Naive thymus-derived CD4-positive, alpha-beta T cell (primary cell): ENCODE results near the gene EZH1. TPM values are rescaled to one million over a fixed set of nuclear protein-coding genes. Genes with fewer than 3 reads are reported as not detected.
"Not testable (repeated sequence)": the region's sequence is repeated elsewhere in the genome, so short reads cannot be mapped to it uniquely, and the experiment has no call there.

ENCODE experiments used
- ATAC-seq: fragments of 150-1000 bp; cut with Tn5 transposase; 2 replicates; pipeline ENCODE4 v1.10.0; 2021; ENCODE audit warnings: mild to moderate bottlenecking, moderate library complexity
- CTCF ChIA-PET: fragments of 350-600 bp; sonication (Branson Sonifier 250); formaldehyde crosslinking; loops from one replicate; lab custom pipeline; 2021; ENCODE audit warnings: antibody characterized with exemption; lab: Charles Lee
- POLR2A ChIA-PET: fragments of 350-600 bp; sonication (Branson Sonifier 250); formaldehyde crosslinking; loops from one replicate; lab custom pipeline; 2021; ENCODE audit warnings: antibody characterized with exemption, inconsistent platforms; lab: Charles Lee
- DNase-seq, 9 donors: peaks; one replicate each; pipeline versions ENCODE4 v3.0.0 to v3.0.0-alpha.2; 2020 to 2022; ENCODE audit warnings: mixed read lengths in 1 of 9
- H3K27ac ChIP-seq: one replicate; pipeline ENCODE4 v1.7.0; 2013; ENCODE audit warnings: mild to moderate bottlenecking, low read depth, low read length, moderate library complexity
- H3K27me3 ChIP-seq, 2 donors: one replicate each; pipeline ENCODE4 v1.7.0; 2013; ENCODE audit warnings: low read length in 2 of 2, mild to moderate bottlenecking in 2 of 2, moderate library complexity in 2 of 2; ENCODE audit not compliant: control insufficient read depth in 2 of 2, insufficient read depth in 2 of 2
- H3K36me3 ChIP-seq, 3 experiments: 1 replicate in 2 of 3; 2 replicates in 1 of 3; pipeline ENCODE4 v1.7.0; 2013; ENCODE audit warnings: low read length in 3 of 3, mild to moderate bottlenecking in 3 of 3, moderate library complexity in 1 of 3; ENCODE audit not compliant: insufficient read depth in 3 of 3, control insufficient read depth in 2 of 3
- H3K4me1 ChIP-seq, 2 donors: one replicate each; pipeline ENCODE4 v1.7.0; 2013; ENCODE audit warnings: low read length in 2 of 2, mild to moderate bottlenecking in 2 of 2, moderate library complexity in 1 of 2; ENCODE audit not compliant: control insufficient read depth in 2 of 2, insufficient read depth in 2 of 2
- H3K4me3 ChIP-seq: 2 replicates; pipeline ENCODE4 v1.7.0; 2013; ENCODE audit warnings: mild to moderate bottlenecking, low read length
- H3K9me3 ChIP-seq, 3 experiments: 1 replicate in 2 of 3; 2 replicates in 1 of 3; pipeline ENCODE4 v1.7.0; 2013; ENCODE audit warnings: low read length in 3 of 3; ENCODE audit not compliant: control insufficient read depth in 2 of 3
- H3K27ac Mint-ChIP-seq, 9 donors: one replicate each; pipeline ENCODE4 v1.8.0; 2020 to 2022; ENCODE audit warnings: mixed read lengths in 9 of 9, mild to moderate bottlenecking in 8 of 9, moderate library complexity in 5 of 9, inconsistent platforms in 2 of 9
- H3K27me3 Mint-ChIP-seq, 5 donors: one replicate each; pipeline ENCODE4 v1.8.0; 2021 to 2022; ENCODE audit warnings: mixed read lengths in 5 of 5, mild to moderate bottlenecking in 1 of 5
- H3K36me3 Mint-ChIP-seq, 5 donors: one replicate each; pipeline ENCODE4 v1.8.0; 2020 to 2022; ENCODE audit warnings: mixed read lengths in 5 of 5, mild to moderate bottlenecking in 3 of 5, inconsistent platforms in 1 of 5
- H3K4me1 Mint-ChIP-seq, 7 donors: one replicate each; pipeline ENCODE4 v1.8.0; 2020 to 2022; ENCODE audit warnings: mixed read lengths in 7 of 7, mild to moderate bottlenecking in 3 of 7, inconsistent platforms in 1 of 7
- H3K4me3 Mint-ChIP-seq, 10 donors: one replicate each; pipeline ENCODE4 v1.8.0; 2020 to 2022; ENCODE audit warnings: mild to moderate bottlenecking in 10 of 10, mixed read lengths in 10 of 10, moderate library complexity in 6 of 10, inconsistent platforms in 2 of 10
- H3K9me3 Mint-ChIP-seq, 11 donors: one replicate each; pipeline ENCODE4 v1.8.0; 2020 to 2022; ENCODE audit warnings: mixed read lengths in 11 of 11, mild to moderate bottlenecking in 4 of 11, inconsistent platforms in 1 of 11, moderate library complexity in 1 of 11
- intact Hi-C, 2 donors: fragments of 100-400 bp; cut with micrococcal nuclease; formaldehyde crosslinking; loops; one replicate each; pipeline ENCODE4 v1.15.1; 2023
- polyA plus RNA-seq, 2 donors: library from polyadenylated mRNA; unstranded; fragments of 300-500 nt; fragmentation: Illumina TruSeq; gene quantifications; one replicate each; pipeline ENCODE4 v1.2.3, GENCODE V29; 2021
- total RNA-seq, 6 experiments: library from RNA in 5 of 6; stranded (reverse) in 5 of 6; gene quantifications; 1 replicate in 5 of 6; 2 replicates in 1 of 6; pipeline ENCODE4 v1.2.3 and lab custom pipeline; 2021 to 2026

Gene EZH1
- total and polyA plus RNA-seq, 7 experiments from 2014 or later = 30.2 to 212 (median 92.4) TPM

DNA sequence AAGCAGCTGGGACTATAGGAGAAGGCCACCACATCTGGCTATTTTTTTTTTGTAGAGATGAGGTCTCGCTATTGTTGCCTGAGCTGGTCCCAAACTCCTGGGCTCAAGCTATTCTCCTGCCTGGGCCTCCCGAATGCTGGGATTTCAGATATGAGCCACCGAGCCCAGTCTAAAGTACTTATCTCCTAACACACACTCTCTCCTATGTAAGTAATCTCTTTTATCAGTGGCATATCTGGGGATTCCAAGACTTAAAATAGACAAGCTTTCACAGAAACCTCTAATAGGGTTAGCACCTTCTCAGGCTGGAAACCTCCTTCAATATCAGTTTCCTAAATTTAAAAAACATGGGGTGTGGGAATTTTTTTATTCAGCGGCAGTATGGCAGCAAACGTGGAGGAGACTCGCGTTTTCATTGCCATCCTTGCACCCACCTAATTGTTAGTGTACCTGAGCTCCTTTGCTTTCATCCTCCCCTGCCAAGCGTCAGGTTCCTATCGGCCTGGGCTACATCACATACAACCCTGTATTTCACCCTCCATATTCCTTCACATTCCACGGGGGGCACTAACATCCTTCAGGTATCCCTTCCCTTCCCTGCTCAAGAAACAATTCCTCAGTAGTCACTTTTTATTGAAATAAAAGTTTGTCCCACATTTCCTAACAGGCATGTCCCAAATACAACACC lies 1.1 kb downstream of the EZH1 start:
- POLR2A ChIA-PET = interaction anchor here (0.8 to 1.0 kb wide), 2 partner anchors 8 to 17 kb away, joined by 3 read pairs; partner anchors contain the start of gene RAMP2
- H3K36me3 ChIP-seq = peaks cover 0 to 9% (median 0%) of the 10 kb centered on the region in 3 experiments
- intact Hi-C loops = loop anchor here in 1 of 2 donors (2.0 kb wide), 2 partner anchors 19 to 65 kb away; no protein-coding TSS in a partner anchor
- Mint-ChIP-seq H3K27me3 (peaks cover 0 to 31% (median 5%) of the 10 kb centered on the region in 5 donors), H3K9me3 (no peaks in the 10 kb centered on the region), H3K4me3 (peak overlapping the region; percentile 83 to 99 (median 94)), H3K36me3 (no peaks in the 10 kb centered on the region), H3K27ac (peak overlapping the region; percentile 86 to 97 (median 94)), H3K4me1 (peaks cover 15 to 34% (median 22%) of the 10 kb centered on the region in 7 donors)
- H3K4me1 ChIP-seq = peaks cover 12 to 16% of the 10 kb centered on the region in 2 donors
- no peak for DNase-seq
- H3K27ac ChIP-seq = peak overlapping the region; percentile 90
- ATAC-seq = no peak
- H3K9me3 ChIP-seq = no peaks in the 10 kb centered on the region
- H3K4me3 ChIP-seq = peak overlapping the region; percentile 78
- CTCF ChIA-PET = interaction anchor here (1.0 kb wide), 1 partner anchor 20 kb away, joined by 4 read pairs; no protein-coding TSS in a partner anchor
- no peaks in the 10 kb centered on the region for H3K27me3 ChIP-seq

DNA sequence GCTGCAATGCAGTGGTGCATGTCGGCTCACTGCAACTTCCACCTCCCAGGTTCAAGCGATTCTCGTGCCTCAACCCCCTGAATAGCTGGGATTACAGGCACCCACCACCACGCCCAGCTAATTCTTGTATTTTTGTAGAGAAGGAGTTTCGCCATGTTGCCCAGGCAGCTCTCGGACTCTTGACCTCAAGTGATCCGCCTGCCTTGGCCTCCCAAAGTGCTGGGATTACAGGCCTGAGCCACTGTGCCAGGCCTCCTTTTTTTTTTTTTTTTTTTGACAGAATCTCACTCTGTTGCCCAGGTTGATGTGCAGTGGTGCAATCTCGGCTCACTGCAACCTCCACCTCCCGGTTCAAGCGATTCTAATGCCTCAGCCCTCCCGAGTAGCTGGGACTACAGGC lies 1.9 kb downstream of the EZH1 start:
- H3K9me3 ChIP-seq, H3K4me3 ChIP-seq, H3K27ac ChIP-seq, ATAC-seq, H3K27me3 ChIP-seq, H3K36me3 ChIP-seq, DNase-seq, H3K9me3 Mint-ChIP-seq, intact Hi-C loops, H3K36me3 Mint-ChIP-seq: not testable (repeated sequence)
- Mint-ChIP-seq H3K27me3 (peaks cover 0 to 23% (median under 1%) of the 10 kb centered on the region in 5 donors), H3K4me3 (peak overlapping the region in 6 of 10 donors; percentile 18 to 54 (median 35)), H3K27ac (peak overlapping the region in 2 of 9 donors; percentile 36 to 56), H3K4me1 (peaks cover 15 to 34% (median 22%) of the 10 kb centered on the region in 7 donors)
- POLR2A ChIA-PET = interaction anchor here (0.6 to 1.2 kb wide), 3 partner anchors 8 to 265 kb away, joined by 3 read pairs; no protein-coding TSS in a partner anchor
- H3K4me1 ChIP-seq = peaks cover 12 to 16% of the 10 kb centered on the region in 2 donors
- CTCF ChIA-PET = interaction anchor here (1.0 kb wide), 1 partner anchor 21 kb away, joined by 4 read pairs; no protein-coding TSS in a partner anchor

DNA sequence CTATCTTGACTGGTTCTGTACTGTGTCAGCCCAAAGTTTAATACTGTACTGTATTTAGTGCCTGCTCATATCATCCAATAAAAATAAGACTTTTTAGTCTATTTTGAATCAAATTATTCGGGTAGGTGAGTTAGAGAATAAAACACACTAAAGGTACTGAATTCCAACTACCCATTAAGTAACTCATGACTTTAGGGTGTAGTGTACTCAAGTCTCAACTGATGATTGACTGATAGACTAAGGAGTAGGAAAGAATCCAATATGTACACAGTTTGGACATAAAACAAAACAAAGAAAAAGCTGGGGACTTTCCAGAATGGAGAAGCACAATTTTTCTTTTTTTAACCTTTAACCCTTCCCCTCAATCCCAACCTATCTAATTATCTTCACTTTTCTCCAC lies 4.1 kb downstream of the EZH1 start:
- CTCF ChIA-PET = interaction anchor here (0.6 kb wide), 1 partner anchor 29 kb away, joined by 3 read pairs; no protein-coding TSS in a partner anchor
- no peak overlapping the region for H3K27ac Mint-ChIP-seq

DNA sequence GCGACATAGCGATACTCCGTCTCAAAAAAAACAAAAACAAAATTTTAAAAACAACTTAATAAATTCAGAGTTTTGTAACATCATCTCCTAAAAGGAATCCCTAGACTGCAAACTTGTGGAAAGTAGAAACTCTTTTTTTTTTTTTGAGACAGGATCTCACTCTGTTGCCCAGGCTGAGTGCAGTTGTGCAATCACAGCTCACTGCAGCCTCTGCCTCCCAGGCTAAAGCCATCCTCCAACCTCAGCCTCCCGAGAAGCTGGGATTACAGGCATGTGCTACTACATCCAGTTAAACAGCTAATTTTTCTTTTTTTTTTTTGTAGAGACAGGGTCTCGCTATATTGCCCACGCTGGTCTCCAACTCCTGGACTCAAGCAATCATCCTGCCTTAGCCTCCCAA lies 19.7 kb downstream of the EZH1 start:
- peaks cover 13 to 56% (median 16%) of the 10 kb centered on the region in 3 experiments for H3K36me3 ChIP-seq
- Mint-ChIP-seq H3K27me3 (no peaks in the 10 kb centered on the region), H3K9me3 (no peaks in the 10 kb centered on the region), H3K4me3 (no peak overlapping the region), H3K36me3 (peaks cover 7 to 34% (median 24%) of the 10 kb centered on the region in 5 donors), H3K4me1 (peaks cover 0 to 5% (median 4%) of the 10 kb centered on the region in 7 donors), H3K27ac (no peak overlapping the region)
- intact Hi-C loops = loop anchor here in 1 of 2 donors (10.0 kb wide), 1 partner anchor 100 kb away; the partner anchor contains the start of gene BECN1
- ChIA-PET CTCF (interaction anchor here (0.9 kb wide), 1 partner anchor 12 kb away, joined by 3 read pairs; no protein-coding TSS in a partner anchor), POLR2A (no interaction called here)
- no peak overlapping the region for H3K27ac ChIP-seq
- H3K27me3 ChIP-seq = no peaks in the 10 kb centered on the region
- no peak overlapping the region for H3K4me3 ChIP-seq
- H3K4me1 ChIP-seq = no peaks in the 10 kb centered on the region
- ATAC-seq (no peak), DNase-seq (no peak)
- H3K9me3 ChIP-seq = no peaks in the 10 kb centered on the region

More for the DNA sequence above, 4.1 kb downstream of the EZH1 start:
- Mint-ChIP-seq H3K36me3 (no peaks in the 10 kb centered on the region), H3K27me3 (peaks cover 0 to 6% (median 0%) of the 10 kb centered on the region in 5 donors), H3K4me1 (peaks cover 16 to 38% (median 27%) of the 10 kb centered on the region in 7 donors), H3K4me3 (no peak overlapping the region), H3K9me3 (no peaks in the 10 kb centered on the region)
- POLR2A ChIA-PET = no interaction called here
- peaks cover 12 to 16% of the 10 kb centered on the region in 2 donors for H3K4me1 ChIP-seq
- H3K9me3 ChIP-seq = no peaks in the 10 kb centered on the region
- peaks cover 0 to 9% (median 0%) of the 10 kb centered on the region in 3 experiments for H3K36me3 ChIP-seq
- DNase-seq = no peak
- ATAC-seq = no peak
- no peak overlapping the region for H3K27ac ChIP-seq
- intact Hi-C loops = no loop called here
- no peaks in the 10 kb centered on the region for H3K27me3 ChIP-seq
- H3K4me3 ChIP-seq = no peak overlapping the region

DNA sequence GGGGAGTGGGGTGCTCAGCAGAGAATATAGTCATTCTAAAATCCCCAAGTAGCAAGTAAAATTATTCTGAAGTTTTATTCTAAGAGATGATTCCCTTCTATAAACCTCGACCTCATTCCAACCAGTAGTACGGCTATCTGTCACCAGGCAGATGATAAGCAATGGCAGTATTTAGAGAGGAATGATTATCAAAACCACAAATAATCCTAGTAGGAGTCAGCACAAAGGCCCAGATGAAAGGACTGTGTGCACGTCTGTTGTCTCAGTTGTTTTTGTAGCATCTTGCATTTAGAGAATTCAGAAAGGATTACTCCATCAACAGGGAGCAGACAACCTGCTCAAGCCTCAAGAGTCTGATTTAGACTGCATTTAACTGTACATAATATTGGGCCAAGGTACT lies 21.2 kb downstream of the EZH1 start:
- no peak overlapping the region for H3K27ac Mint-ChIP-seq
- no peak overlapping the region for H3K4me3 Mint-ChIP-seq
- peaks cover 10 to 45% (median 26%) of the 10 kb centered on the region in 5 donors for H3K36me3 Mint-ChIP-seq
- no peak overlapping the region for H3K27ac ChIP-seq
- no peaks in the 10 kb centered on the region for H3K27me3 Mint-ChIP-seq
- no peaks in the 10 kb centered on the region for H3K27me3 ChIP-seq
- H3K9me3 ChIP-seq = no peaks in the 10 kb centered on the region
- no peak for ATAC-seq
- no peaks in the 10 kb centered on the region for H3K9me3 Mint-ChIP-seq
- no peak overlapping the region for H3K4me3 ChIP-seq
- ChIA-PET POLR2A (interaction anchor here (1.0 kb wide), 1 partner anchor 248 kb away, joined by 3 read pairs; no protein-coding TSS in a partner anchor), CTCF (interaction anchor here (1.8 kb wide), 1 partner anchor 40 kb away, joined by 7 read pairs; no protein-coding TSS in a partner anchor)
- intact Hi-C loops = loop anchor here in 1 of 2 donors (10.0 kb wide), 1 partner anchor 101 kb away; the partner anchor contains the start of gene BECN1
- peaks cover 21 to 61% (median 24%) of the 10 kb centered on the region in 3 experiments for H3K36me3 ChIP-seq
- H3K4me1 Mint-ChIP-seq = peaks cover 0 to 5% (median 4%) of the 10 kb centered on the region in 7 donors
- H3K4me1 ChIP-seq = no peaks in the 10 kb centered on the region
- no peak for DNase-seq

DNA sequence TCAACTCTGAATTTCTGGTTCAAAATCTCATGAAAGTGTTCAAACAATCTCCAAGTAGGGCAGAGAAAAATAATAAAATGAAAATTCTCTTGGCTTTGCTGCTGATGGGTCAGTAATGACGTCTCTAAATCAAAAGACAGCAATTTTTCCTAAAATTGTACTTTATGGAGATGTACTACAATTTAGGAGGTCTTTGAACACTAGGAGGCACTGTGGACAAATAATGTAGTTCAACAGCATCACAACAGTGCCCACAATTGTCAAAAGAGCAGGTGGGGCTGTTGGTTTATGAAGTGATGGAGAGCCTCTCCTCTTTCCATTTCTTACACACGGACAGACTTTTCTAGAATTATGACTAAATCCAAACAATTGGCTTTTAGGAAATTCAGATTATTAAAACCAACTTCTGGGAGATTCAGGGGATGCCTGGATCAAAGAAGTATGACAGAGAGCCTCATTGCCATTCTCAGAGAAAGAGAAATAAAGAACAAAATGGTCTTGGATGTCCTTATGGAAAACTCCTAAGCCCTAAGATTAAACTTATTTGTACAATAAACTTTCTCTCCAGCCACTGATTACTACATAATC lies 23.8 kb downstream of the EZH1 start:
- CTCF ChIA-PET = interaction anchor here (0.6 to 1.1 kb wide), 2 partner anchors 37 to 42 kb away, joined by 3 to 8 read pairs; no protein-coding TSS in a partner anchor
- Mint-ChIP-seq H3K27ac (no peak overlapping the region), H3K4me1 (peaks cover 0 to 5% (median 4%) of the 10 kb centered on the region in 7 donors), H3K27me3 (no peaks in the 10 kb centered on the region), H3K36me3 (peaks cover 22 to 62% (median 38%) of the 10 kb centered on the region in 5 donors), H3K9me3 (no peaks in the 10 kb centered on the region), H3K4me3 (no peak overlapping the region)
- intact Hi-C loops = loop anchor here (1.0 to 10.0 kb wide), 7 partner anchors 24 to 277 kb away; partner anchors contain the start of genes BECN1 (in 2 of the 2), EZH1 (in 1 of the 2), PTGES3L (in 1 of the 2) and RPL27 (in 1 of the 2)
- ATAC-seq (peak; percentile 87), DNase-seq (peak in 7 of 9 donors; percentile 43 to 74 (median 62))
- H3K27ac ChIP-seq = no peak overlapping the region
- H3K4me1 ChIP-seq = no peaks in the 10 kb centered on the region
- POLR2A ChIA-PET = no interaction called here
- H3K9me3 ChIP-seq = no peaks in the 10 kb centered on the region
- H3K27me3 ChIP-seq = no peaks in the 10 kb centered on the region
- H3K36me3 ChIP-seq = peaks cover 34 to 74% (median 36%) of the 10 kb centered on the region in 3 experiments
- no peak overlapping the region for H3K4me3 ChIP-seq
